WTC11 (cell line): ENCODE measurements around the gene CCR9. TPM values are rescaled to one million over a fixed set of nuclear protein-coding genes. Genes with fewer than 3 reads are reported as not detected.

Source experiments
- ATAC-seq: fragments of 200-7000 bp; cut with Tn5 transposase; 2 replicates; pipeline ENCODE4 v1.10.0; 2021; ENCODE audit warnings: mild to moderate bottlenecking, moderate library complexity
- CTCF ChIA-PET: fragments of 300-600 bp; sonication (Branson Sonifier 250); formaldehyde crosslinking; loops from one replicate; lab custom pipeline; 2021; ENCODE audit warnings: antibody characterized with exemption; lab: Charles Lee
- POLR2A ChIA-PET: fragments of 350-600 bp; sonication (Branson Sonifier 250); formaldehyde crosslinking; loops from one replicate; lab custom pipeline; 2021; ENCODE audit warnings: antibody characterized with exemption; lab: Charles Lee
- DNase-seq: peaks from one replicate; pipeline ENCODE4 v3.0.0; 2021; ENCODE audit warnings: low spot score
- H3K27ac Mint-ChIP-seq: 2 replicates; pipeline ENCODE4 v1.8.0; 2021; ENCODE audit warnings: mixed read lengths
- H3K27me3 Mint-ChIP-seq: 2 replicates; pipeline ENCODE4 v1.8.0; 2021; ENCODE audit warnings: low read depth, mild to moderate bottlenecking, moderate library complexity, mixed read lengths
- H3K36me3 Mint-ChIP-seq: 2 replicates; pipeline ENCODE4 v1.8.0; 2021; ENCODE audit warnings: mixed read lengths
- H3K4me1 Mint-ChIP-seq: 2 replicates; pipeline ENCODE4 v1.8.0; 2022; ENCODE audit warnings: mixed read lengths
- H3K4me3 Mint-ChIP-seq: 2 replicates; pipeline ENCODE4 v1.8.0; 2021; ENCODE audit warnings: mild to moderate bottlenecking, moderate library complexity, mixed read lengths
- H3K9me3 Mint-ChIP-seq: 2 replicates; pipeline ENCODE4 v1.8.0; 2021; ENCODE audit warnings: mixed read lengths
- E2F4 ChIP-seq: sonication (generic); formaldehyde crosslinking; IDR thresholded peaks from 2 replicates; pipeline ENCODE4 v1.8.1; 2022; ENCODE audit warnings: low read depth, mild to moderate bottlenecking, moderate library complexity, missing genetic modification reagents, borderline replicate concordance
- EMX1 ChIP-seq: fragments of 250-450 bp; sonication (Bioruptor Pico); IDR thresholded peaks from 2 replicates; pipeline ENCODE4 v1.8.0; 2021; ENCODE audit warnings: mild to moderate bottlenecking
- MYBL2 ChIP-seq: sonication (generic); formaldehyde crosslinking; IDR thresholded peaks from 2 replicates; pipeline ENCODE4 v1.8.1; 2023; ENCODE audit warnings: mild to moderate bottlenecking, moderate library complexity, missing genetic modification reagents
- PREB ChIP-seq: sonication (generic); formaldehyde crosslinking; IDR thresholded peaks from 2 replicates; pipeline ENCODE4 v1.8.1; 2022; ENCODE audit warnings: mild to moderate bottlenecking, missing genetic modification reagents, moderate library complexity, borderline replicate concordance
- TCF7 ChIP-seq: sonication (generic); formaldehyde crosslinking; IDR thresholded peaks from 2 replicates; pipeline ENCODE4 v1.8.0; 2022; ENCODE audit warnings: mild to moderate bottlenecking, low read depth, missing genetic modification reagents, moderate library complexity
- TEAD1 ChIP-seq: sonication (generic); formaldehyde crosslinking; IDR thresholded peaks from 2 replicates; pipeline ENCODE4 v1.8.0; 2022; ENCODE audit warnings: mild to moderate bottlenecking, missing genetic modification reagents
- ZNF232 ChIP-seq: sonication (generic); formaldehyde crosslinking; IDR thresholded peaks from 2 replicates; pipeline ENCODE4 v1.8.0; 2022; ENCODE audit warnings: mild to moderate bottlenecking, missing genetic modification reagents
- ZNF423 ChIP-seq: fragments of 250-450 bp; sonication (Bioruptor Pico); IDR thresholded peaks from 2 replicates; pipeline ENCODE4 v2.1.2; 2022; ENCODE audit warnings: mild to moderate bottlenecking, moderate library complexity
- total RNA-seq: library from RNA; stranded (reverse); gene quantifications from 3 replicates; pipeline ENCODE4 v1.2.3, GENCODE V29; 2021
- TF ChIP-seq, protein P1 (sequence below): sonication (generic); formaldehyde crosslinking; IDR thresholded peaks from 2 replicates; pipeline ENCODE4 v1.8.1; 2023; ENCODE audit warnings: mild to moderate bottlenecking, missing genetic modification reagents, borderline replicate concordance
- TF ChIP-seq, protein P2 (sequence below): fragments of 250-450 bp; sonication (Bioruptor Pico); IDR thresholded peaks from 2 replicates; pipeline ENCODE4 v2.1.2; 2022; ENCODE audit warnings: mild to moderate bottlenecking, moderate library complexity
- TF ChIP-seq, protein P3 (sequence below): fragments of 250-450 bp; sonication (Bioruptor Pico); IDR thresholded peaks from 2 replicates; pipeline ENCODE4 v1.9.0; 2021; ENCODE audit warnings: mild to moderate bottlenecking, borderline replicate concordance
- TF ChIP-seq, protein P4 (sequence below): sonication (generic); formaldehyde crosslinking; IDR thresholded peaks from 2 replicates; pipeline ENCODE4 v1.8.1; 2023; ENCODE audit warnings: mild to moderate bottlenecking, missing genetic modification reagents
- TF ChIP-seq, protein P5 (sequence below): fragments of 200-600 bp; IDR thresholded peaks from 2 replicates; pipeline ENCODE4 v1.8.0; 2022; ENCODE audit warnings: antibody characterized with exemption

The CCR9 gene
- total RNA-seq, 1 experiment from 2014 or later, result not detected

DNA sequence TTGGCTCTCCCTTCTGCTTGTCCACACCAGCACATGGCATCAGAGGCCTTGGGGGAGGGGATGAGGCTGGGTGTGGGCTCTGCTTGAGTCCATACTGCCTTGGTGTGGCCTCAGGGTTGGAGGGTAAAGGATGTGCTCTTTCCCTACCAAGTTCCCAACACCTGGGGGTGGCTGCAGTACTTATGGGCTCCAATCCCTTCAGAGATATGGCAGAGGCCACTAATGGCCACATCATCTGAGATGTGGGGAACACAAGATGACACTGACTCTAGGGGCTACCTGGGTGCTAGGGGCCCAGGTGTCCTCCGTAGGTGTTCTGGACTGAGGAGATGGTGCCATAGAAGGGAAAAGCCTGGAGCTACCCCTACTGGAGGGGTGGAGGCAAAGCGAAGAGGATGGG lies 63.8 kb downstream of the CCR9 start:
- Mint-ChIP-seq H3K9me3 (no peaks in the 10 kb centered on the region), H3K36me3 (peaks cover 67% of the 10 kb centered on the region), H3K27me3 (no peaks in the 10 kb centered on the region), H3K27ac (no peak overlapping the region), H3K4me1 (no peaks in the 10 kb centered on the region), H3K4me3 (no peak overlapping the region)
- DNase-seq, result no peak
- ATAC-seq, result no peak
- ChIA-PET CTCF (interaction anchor here (1.0 kb wide), 1 partner anchor 11 kb away, joined by 4 read pairs; no protein-coding TSS in a partner anchor), POLR2A (no interaction called here)
- TF ChIP-seq TCF7 (CRISPR knock-in tag) (no peak), ZNF423 (CRISPR knock-in tag) (no peak), MYBL2 (CRISPR knock-in tag) (no peak), EMX1 (CRISPR knock-in tag) (no peak)
- TF ChIP-seq, protein P1, sequence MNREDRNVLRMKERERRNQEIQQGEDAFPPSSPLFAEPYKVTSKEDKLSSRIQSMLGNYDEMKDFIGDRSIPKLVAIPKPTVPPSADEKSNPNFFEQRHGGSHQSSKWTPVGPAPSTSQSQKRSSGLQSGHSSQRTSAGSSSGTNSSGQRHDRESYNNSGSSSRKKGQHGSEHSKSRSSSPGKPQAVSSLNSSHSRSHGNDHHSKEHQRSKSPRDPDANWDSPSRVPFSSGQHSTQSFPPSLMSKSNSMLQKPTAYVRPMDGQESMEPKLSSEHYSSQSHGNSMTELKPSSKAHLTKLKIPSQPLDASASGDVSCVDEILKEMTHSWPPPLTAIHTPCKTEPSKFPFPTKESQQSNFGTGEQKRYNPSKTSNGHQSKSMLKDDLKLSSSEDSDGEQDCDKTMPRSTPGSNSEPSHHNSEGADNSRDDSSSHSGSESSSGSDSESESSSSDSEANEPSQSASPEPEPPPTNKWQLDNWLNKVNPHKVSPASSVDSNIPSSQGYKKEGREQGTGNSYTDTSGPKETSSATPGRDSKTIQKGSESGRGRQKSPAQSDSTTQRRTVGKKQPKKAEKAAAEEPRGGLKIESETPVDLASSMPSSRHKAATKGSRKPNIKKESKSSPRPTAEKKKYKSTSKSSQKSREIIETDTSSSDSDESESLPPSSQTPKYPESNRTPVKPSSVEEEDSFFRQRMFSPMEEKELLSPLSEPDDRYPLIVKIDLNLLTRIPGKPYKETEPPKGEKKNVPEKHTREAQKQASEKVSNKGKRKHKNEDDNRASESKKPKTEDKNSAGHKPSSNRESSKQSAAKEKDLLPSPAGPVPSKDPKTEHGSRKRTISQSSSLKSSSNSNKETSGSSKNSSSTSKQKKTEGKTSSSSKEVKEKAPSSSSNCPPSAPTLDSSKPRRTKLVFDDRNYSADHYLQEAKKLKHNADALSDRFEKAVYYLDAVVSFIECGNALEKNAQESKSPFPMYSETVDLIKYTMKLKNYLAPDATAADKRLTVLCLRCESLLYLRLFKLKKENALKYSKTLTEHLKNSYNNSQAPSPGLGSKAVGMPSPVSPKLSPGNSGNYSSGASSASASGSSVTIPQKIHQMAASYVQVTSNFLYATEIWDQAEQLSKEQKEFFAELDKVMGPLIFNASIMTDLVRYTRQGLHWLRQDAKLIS (CRISPR knock-in tag), result no peak

- Mint-ChIP-seq H3K27me3 (no peaks in the 10 kb centered on the region), H3K9me3 (no peaks in the 10 kb centered on the region), H3K4me1 (no peaks in the 10 kb centered on the region), H3K36me3 (peaks cover 66% of the 10 kb centered on the region), H3K27ac (no peak overlapping the region), H3K4me3 (no peak overlapping the region)
- ATAC-seq (no peak), DNase-seq (no peak)
- ChIA-PET CTCF (interaction anchor here (1.0 kb wide), 1 partner anchor 12 kb away, joined by 4 read pairs; no protein-coding TSS in a partner anchor), POLR2A (no interaction called here)
- TF ChIP-seq ZNF232 (CRISPR knock-in tag), result no peak
Observed at GRCh38 chr3:45950686-45951600, 64.6 kb downstream of the CCR9 start.

DNA sequence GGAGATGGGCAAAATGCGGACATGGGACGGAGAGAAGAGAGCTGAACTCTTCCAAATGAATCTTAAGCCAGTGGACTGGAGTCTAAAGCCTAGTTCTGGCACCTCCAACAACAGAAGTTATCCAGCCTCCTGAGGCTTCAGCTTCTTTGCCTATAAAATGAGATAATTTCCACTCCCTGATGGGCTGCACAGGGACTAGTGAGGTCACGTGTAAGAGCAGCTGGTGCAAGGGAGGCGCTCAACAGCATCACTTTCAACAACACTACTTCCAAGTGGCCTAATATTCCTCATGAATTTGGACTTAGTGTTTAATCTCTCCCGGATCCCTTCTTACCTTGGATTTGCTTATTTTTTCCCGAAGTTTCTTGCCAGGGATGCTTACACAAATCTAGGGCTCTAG lies 65.6 kb downstream of the CCR9 start:
- H3K27ac Mint-ChIP-seq, result no peak overlapping the region
- DNase-seq, result no peak
- ChIA-PET POLR2A (no interaction called here), CTCF (no interaction called here)
- no peak for ATAC-seq
- H3K36me3 Mint-ChIP-seq, result peaks cover 62% of the 10 kb centered on the region
- no peaks in the 10 kb centered on the region for H3K9me3 Mint-ChIP-seq
- H3K4me1 Mint-ChIP-seq, result no peaks in the 10 kb centered on the region
- H3K27me3 Mint-ChIP-seq, result no peaks in the 10 kb centered on the region
- H3K4me3 Mint-ChIP-seq, result no peak overlapping the region
- TF ChIP-seq E2F4 (CRISPR knock-in tag) (no peak), ZNF423 (CRISPR knock-in tag) (no peak), TEAD1 (CRISPR knock-in tag) (no peak), PREB (CRISPR knock-in tag) (no peak)
- TF ChIP-seq, protein P2, sequence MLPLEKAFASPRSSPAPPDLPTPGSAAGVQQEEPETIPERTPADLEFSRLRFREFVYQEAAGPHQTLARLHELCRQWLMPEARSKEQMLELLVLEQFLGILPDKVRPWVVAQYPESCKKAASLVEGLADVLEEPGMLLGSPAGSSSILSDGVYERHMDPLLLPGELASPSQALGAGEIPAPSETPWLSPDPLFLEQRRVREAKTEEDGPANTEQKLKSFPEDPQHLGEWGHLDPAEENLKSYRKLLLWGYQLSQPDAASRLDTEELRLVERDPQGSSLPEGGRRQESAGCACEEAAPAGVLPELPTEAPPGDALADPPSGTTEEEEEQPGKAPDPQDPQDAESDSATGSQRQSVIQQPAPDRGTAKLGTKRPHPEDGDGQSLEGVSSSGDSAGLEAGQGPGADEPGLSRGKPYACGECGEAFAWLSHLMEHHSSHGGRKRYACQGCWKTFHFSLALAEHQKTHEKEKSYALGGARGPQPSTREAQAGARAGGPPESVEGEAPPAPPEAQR (CRISPR knock-in tag), result no peak
- TF ChIP-seq, protein P3, sequence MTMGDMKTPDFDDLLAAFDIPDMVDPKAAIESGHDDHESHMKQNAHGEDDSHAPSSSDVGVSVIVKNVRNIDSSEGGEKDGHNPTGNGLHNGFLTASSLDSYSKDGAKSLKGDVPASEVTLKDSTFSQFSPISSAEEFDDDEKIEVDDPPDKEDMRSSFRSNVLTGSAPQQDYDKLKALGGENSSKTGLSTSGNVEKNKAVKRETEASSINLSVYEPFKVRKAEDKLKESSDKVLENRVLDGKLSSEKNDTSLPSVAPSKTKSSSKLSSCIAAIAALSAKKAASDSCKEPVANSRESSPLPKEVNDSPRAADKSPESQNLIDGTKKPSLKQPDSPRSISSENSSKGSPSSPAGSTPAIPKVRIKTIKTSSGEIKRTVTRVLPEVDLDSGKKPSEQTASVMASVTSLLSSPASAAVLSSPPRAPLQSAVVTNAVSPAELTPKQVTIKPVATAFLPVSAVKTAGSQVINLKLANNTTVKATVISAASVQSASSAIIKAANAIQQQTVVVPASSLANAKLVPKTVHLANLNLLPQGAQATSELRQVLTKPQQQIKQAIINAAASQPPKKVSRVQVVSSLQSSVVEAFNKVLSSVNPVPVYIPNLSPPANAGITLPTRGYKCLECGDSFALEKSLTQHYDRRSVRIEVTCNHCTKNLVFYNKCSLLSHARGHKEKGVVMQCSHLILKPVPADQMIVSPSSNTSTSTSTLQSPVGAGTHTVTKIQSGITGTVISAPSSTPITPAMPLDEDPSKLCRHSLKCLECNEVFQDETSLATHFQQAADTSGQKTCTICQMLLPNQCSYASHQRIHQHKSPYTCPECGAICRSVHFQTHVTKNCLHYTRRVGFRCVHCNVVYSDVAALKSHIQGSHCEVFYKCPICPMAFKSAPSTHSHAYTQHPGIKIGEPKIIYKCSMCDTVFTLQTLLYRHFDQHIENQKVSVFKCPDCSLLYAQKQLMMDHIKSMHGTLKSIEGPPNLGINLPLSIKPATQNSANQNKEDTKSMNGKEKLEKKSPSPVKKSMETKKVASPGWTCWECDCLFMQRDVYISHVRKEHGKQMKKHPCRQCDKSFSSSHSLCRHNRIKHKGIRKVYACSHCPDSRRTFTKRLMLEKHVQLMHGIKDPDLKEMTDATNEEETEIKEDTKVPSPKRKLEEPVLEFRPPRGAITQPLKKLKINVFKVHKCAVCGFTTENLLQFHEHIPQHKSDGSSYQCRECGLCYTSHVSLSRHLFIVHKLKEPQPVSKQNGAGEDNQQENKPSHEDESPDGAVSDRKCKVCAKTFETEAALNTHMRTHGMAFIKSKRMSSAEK, result no peak
- TF ChIP-seq, protein P4, sequence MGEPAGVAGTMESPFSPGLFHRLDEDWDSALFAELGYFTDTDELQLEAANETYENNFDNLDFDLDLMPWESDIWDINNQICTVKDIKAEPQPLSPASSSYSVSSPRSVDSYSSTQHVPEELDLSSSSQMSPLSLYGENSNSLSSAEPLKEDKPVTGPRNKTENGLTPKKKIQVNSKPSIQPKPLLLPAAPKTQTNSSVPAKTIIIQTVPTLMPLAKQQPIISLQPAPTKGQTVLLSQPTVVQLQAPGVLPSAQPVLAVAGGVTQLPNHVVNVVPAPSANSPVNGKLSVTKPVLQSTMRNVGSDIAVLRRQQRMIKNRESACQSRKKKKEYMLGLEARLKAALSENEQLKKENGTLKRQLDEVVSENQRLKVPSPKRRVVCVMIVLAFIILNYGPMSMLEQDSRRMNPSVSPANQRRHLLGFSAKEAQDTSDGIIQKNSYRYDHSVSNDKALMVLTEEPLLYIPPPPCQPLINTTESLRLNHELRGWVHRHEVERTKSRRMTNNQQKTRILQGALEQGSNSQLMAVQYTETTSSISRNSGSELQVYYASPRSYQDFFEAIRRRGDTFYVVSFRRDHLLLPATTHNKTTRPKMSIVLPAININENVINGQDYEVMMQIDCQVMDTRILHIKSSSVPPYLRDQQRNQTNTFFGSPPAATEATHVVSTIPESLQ (CRISPR knock-in tag), result no peak
- TF ChIP-seq, protein P5, sequence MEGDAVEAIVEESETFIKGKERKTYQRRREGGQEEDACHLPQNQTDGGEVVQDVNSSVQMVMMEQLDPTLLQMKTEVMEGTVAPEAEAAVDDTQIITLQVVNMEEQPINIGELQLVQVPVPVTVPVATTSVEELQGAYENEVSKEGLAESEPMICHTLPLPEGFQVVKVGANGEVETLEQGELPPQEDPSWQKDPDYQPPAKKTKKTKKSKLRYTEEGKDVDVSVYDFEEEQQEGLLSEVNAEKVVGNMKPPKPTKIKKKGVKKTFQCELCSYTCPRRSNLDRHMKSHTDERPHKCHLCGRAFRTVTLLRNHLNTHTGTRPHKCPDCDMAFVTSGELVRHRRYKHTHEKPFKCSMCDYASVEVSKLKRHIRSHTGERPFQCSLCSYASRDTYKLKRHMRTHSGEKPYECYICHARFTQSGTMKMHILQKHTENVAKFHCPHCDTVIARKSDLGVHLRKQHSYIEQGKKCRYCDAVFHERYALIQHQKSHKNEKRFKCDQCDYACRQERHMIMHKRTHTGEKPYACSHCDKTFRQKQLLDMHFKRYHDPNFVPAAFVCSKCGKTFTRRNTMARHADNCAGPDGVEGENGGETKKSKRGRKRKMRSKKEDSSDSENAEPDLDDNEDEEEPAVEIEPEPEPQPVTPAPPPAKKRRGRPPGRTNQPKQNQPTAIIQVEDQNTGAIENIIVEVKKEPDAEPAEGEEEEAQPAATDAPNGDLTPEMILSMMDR, result no peak
